Measurements from ENCODE around the gene USP53. TPM values are rescaled to one million over a fixed set of nuclear protein-coding genes. Genes with fewer than 3 reads are reported as not detected.
"Not testable (repeated sequence)": the region's sequence is repeated elsewhere in the genome, so short reads cannot be mapped to it uniquely, and the experiment has no call there.

The USP53 gene
- polyA plus RNA-seq, 1 donor from 2014 or later, result 7.7 TPM

- no peaks in the 10 kb centered on the region for H3K9me3 Mint-ChIP-seq
- H3K36me3 Mint-ChIP-seq, result no peaks in the 10 kb centered on the region
- H3K4me1 Mint-ChIP-seq, result peaks cover 18 to 26% (median 25%) of the 10 kb centered on the region in 3 donors
- peak overlapping the region in 2 of 4 donors; percentile 20 to 97 for H3K4me3 Mint-ChIP-seq
- H3K27ac Mint-ChIP-seq, result peak overlapping the region in 1 of 3 donors; percentile 95
- H3K27me3 Mint-ChIP-seq, result no peaks in the 10 kb centered on the region
Measured at GRCh38 chr4:119302073-119302832, 89.7 kb downstream of the USP53 start.

GRCh38 chr4:119303587-119304305 lies 91.2 kb downstream of the USP53 start:
- Mint-ChIP-seq H3K27me3 (no peaks in the 10 kb centered on the region), H3K27ac (peak overlapping the region in 2 of 3 donors; percentile 1 to 6), H3K4me3 (peak overlapping the region in 1 of 4 donors; percentile 13), H3K4me1 (peaks cover 12 to 21% (median 18%) of the 10 kb centered on the region in 3 donors), H3K36me3 (no peaks in the 10 kb centered on the region), H3K9me3 (no peaks in the 10 kb centered on the region)

- Mint-ChIP-seq H3K36me3 (no peaks in the 10 kb centered on the region), H3K9me3 (no peaks in the 10 kb centered on the region), H3K27me3 (no peaks in the 10 kb centered on the region), H3K27ac (peak overlapping the region in 1 of 3 donors; percentile 1), H3K4me1 (peaks cover 5 to 14% (median 11%) of the 10 kb centered on the region in 3 donors), H3K4me3 (peak overlapping the region in 1 of 4 donors; percentile 13)
Measured at GRCh38 chr4:119304431-119304830, 91.9 kb downstream of the USP53 start.

GRCh38 chr4:119307606-119308005 lies 95.1 kb downstream of the USP53 start:
- no peak overlapping the region for H3K4me3 Mint-ChIP-seq

GRCh38 chr4:119310826-119311225 lies 98.3 kb downstream of the USP53 start:
- Mint-ChIP-seq H3K27ac (no peak overlapping the region), H3K9me3 (no peaks in the 10 kb centered on the region), H3K4me1 (no peaks in the 10 kb centered on the region), H3K27me3 (no peaks in the 10 kb centered on the region), H3K4me3 (no peak overlapping the region), H3K36me3 (no peaks in the 10 kb centered on the region)

More at GRCh38 chr4:119307606-119308005, 95.1 kb downstream of the USP53 start:
- Mint-ChIP-seq H3K27ac (no peak overlapping the region), H3K4me1 (no peaks in the 10 kb centered on the region), H3K9me3 (no peaks in the 10 kb centered on the region), H3K27me3 (no peaks in the 10 kb centered on the region), H3K36me3 (no peaks in the 10 kb centered on the region)

GRCh38 chr4:119313237-119313636 lies 100.7 kb downstream of the USP53 start:
- Mint-ChIP-seq H3K9me3 (no peaks in the 10 kb centered on the region), H3K36me3 (no peaks in the 10 kb centered on the region), H3K4me1 (no peaks in the 10 kb centered on the region), H3K4me3 (no peak overlapping the region), H3K27ac (no peak overlapping the region), H3K27me3 (peaks cover 1% of the 10 kb centered on the region)

- H3K27ac Mint-ChIP-seq, result no peak overlapping the region
- no peak overlapping the region for H3K4me3 Mint-ChIP-seq
- H3K36me3 Mint-ChIP-seq, result no peaks in the 10 kb centered on the region
- H3K9me3 Mint-ChIP-seq, result no peaks in the 10 kb centered on the region
- peaks cover 1% of the 10 kb centered on the region for H3K27me3 Mint-ChIP-seq
- H3K4me1 Mint-ChIP-seq, result no peaks in the 10 kb centered on the region
Measured at GRCh38 chr4:119314356-119314755, 101.8 kb downstream of the USP53 start.

GRCh38 chr4:119315036-119315435 lies 102.5 kb downstream of the USP53 start:
- Mint-ChIP-seq H3K27me3 (peaks cover 1% of the 10 kb centered on the region), H3K4me1 (no peaks in the 10 kb centered on the region), H3K4me3 (no peak overlapping the region), H3K36me3 (no peaks in the 10 kb centered on the region), H3K27ac (no peak overlapping the region), H3K9me3 (no peaks in the 10 kb centered on the region)

- H3K27ac Mint-ChIP-seq, result no peak overlapping the region
- no peaks in the 10 kb centered on the region for H3K9me3 Mint-ChIP-seq
- H3K4me1 Mint-ChIP-seq, result no peaks in the 10 kb centered on the region
- no peak overlapping the region for H3K4me3 Mint-ChIP-seq
- H3K27me3 Mint-ChIP-seq, result peaks cover 1% of the 10 kb centered on the region
- no peaks in the 10 kb centered on the region for H3K36me3 Mint-ChIP-seq
Measured at GRCh38 chr4:119317990-119318389, 105.5 kb downstream of the USP53 start.

GRCh38 chr4:119321921-119322687 lies 109.6 kb downstream of the USP53 start, which contains the start of gene FABP2:
Gene FABP2 (minus strand): TSS chr4:119322138. CDS start chr4:119322102, 36 bp downstream.
- peaks cover 5% of the 10 kb centered on the region for H3K27me3 Mint-ChIP-seq
- no peak within 1 kb of the TSS for H3K4me3 Mint-ChIP-seq
- no peaks in the 10 kb centered on the region for H3K9me3 Mint-ChIP-seq
- H3K27ac Mint-ChIP-seq, result no peak within 1 kb of the TSS
- H3K36me3 Mint-ChIP-seq, result no peaks in the 10 kb centered on the region
- no peaks in the 10 kb centered on the region for H3K4me1 Mint-ChIP-seq

GRCh38 chr4:119328695-119329094 lies 116.2 kb downstream of the USP53 start:
- Mint-ChIP-seq H3K9me3 (no peaks in the 10 kb centered on the region), H3K27ac (no peak overlapping the region), H3K4me1 (no peaks in the 10 kb centered on the region), H3K27me3 (peaks cover 4% of the 10 kb centered on the region), H3K4me3 (no peak overlapping the region), H3K36me3 (no peaks in the 10 kb centered on the region)

GRCh38 chr4:119329835-119330620 lies 117.5 kb downstream of the USP53 start:
- H3K27ac Mint-ChIP-seq, result no peak overlapping the region
- no peaks in the 10 kb centered on the region for H3K4me1 Mint-ChIP-seq
- no peak overlapping the region for H3K4me3 Mint-ChIP-seq
- H3K9me3 Mint-ChIP-seq, result no peaks in the 10 kb centered on the region
- peaks cover 4% of the 10 kb centered on the region for H3K27me3 Mint-ChIP-seq
- H3K36me3 Mint-ChIP-seq, result no peaks in the 10 kb centered on the region

- H3K27me3 Mint-ChIP-seq, H3K9me3 Mint-ChIP-seq, H3K36me3 Mint-ChIP-seq, H3K4me3 Mint-ChIP-seq, H3K4me1 Mint-ChIP-seq, H3K27ac Mint-ChIP-seq: not testable (repeated sequence)
Measured at GRCh38 chr4:119336332-119336979, 123.9 kb downstream of the USP53 start.

- peaks cover 0 to 2% (median 0%) of the 10 kb centered on the region in 3 donors for H3K4me1 Mint-ChIP-seq
- H3K36me3 Mint-ChIP-seq, result peaks cover 2% of the 10 kb centered on the region
- H3K27me3 Mint-ChIP-seq, result no peaks in the 10 kb centered on the region
- H3K9me3 Mint-ChIP-seq, result no peaks in the 10 kb centered on the region
- H3K4me3 Mint-ChIP-seq, result no peak overlapping the region
- H3K27ac Mint-ChIP-seq, result no peak overlapping the region
Measured at GRCh38 chr4:119337010-119337409, 124.5 kb downstream of the USP53 start.
